ENCODE results near the gene TMPRSS13.

DNA sequence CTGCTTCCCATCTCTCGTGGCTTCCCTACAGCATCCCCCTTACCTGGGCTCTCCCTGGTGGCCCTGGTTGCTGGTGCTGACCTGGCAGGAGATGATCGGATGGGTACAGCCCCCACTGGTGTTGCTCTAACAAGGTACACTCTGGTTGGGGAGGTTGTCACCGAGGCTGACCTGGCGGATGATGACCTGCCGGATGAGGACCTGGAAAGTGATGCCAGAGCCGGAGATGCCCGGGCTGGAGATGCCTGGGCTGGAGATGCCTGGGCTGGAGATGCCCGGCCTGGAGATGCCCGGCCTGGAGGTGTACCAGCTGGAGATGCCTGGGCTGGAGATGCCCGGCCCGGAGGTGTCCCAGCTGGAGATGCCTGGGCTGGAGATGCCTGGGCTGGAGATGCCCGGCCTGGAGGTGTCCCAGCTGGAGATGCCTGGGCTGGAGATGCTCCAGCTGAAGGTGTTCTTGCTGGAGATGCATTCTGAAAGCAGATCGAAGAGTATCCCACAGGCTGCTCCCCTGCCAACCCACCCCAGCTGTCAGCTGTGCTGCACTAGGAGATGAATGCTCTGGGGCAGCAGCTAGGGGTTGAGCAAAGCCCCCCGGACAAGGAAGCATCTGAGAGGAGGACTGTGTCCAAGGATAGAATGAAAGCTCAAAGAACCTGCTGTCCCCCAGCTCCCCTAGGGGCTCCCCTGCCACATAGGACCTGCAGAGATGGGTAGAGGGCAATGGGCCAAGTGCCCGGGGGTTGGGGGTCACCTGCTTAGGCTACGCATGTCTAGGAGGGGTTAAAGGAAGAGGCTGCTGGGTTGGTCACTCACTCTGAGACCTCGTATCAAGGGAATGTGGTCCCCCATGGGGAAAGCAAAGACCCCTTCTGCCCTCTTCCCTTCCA, 10.6 kb downstream of the TMPRSS13 start:
- TF ChIP-seq EZH2phosphoT487 (IDR thresholded peaks at IDR 0.05; ENCODE audit: insufficient read depth, low read depth), result no peak
- no peak for TF ChIP-seq EZH2 (IDR thresholded peaks at IDR 0.05; ENCODE audit: insufficient read depth, poor library complexity, severe bottlenecking)
